Upper lobe of right lung (tissue), 1 donor: ENCODE measurements around the gene ZNF532. TPM values are rescaled to one million over a fixed set of nuclear protein-coding genes. Genes with fewer than 3 reads are reported as not detected.
"Not testable (repeated sequence)": the region's sequence is repeated elsewhere in the genome, so short reads cannot be mapped to it uniquely, and the experiment has no call there.

Experiments used
- ATAC-seq: fragments of 200-7000 bp; cut with Tn5 transposase; one replicate; pipeline ENCODE4 v1.9.1; 2020; ENCODE audit warnings: mild to moderate bottlenecking, moderate library complexity
- DNase-seq: peaks from one replicate; pipeline ENCODE4 v3.0.0-alpha.2; 2020
- H3K27ac ChIP-seq: fragments of 200-600 bp; one replicate; pipeline ENCODE4 v1.8.0; 2022
- H3K27me3 ChIP-seq: fragments of 200-600 bp; one replicate; pipeline ENCODE4 v1.8.0; 2022; ENCODE audit warnings: mild to moderate bottlenecking
- H3K36me3 ChIP-seq: fragments of 200-600 bp; one replicate; pipeline ENCODE4 v1.8.0; 2022
- H3K4me1 ChIP-seq: fragments of 200-600 bp; one replicate; pipeline ENCODE4 v1.8.0; 2022
- H3K4me3 ChIP-seq: fragments of 200-600 bp; one replicate; pipeline ENCODE4 v1.8.0; 2022; ENCODE audit warnings: mild to moderate bottlenecking
- H3K9me3 ChIP-seq: fragments of 200-600 bp; one replicate; pipeline ENCODE4 v1.8.0; 2022
- CTCF ChIP-seq: fragments of 200-600 bp; IDR thresholded peaks from one replicate; pipeline ENCODE4 v1.8.0; 2022; ENCODE audit warnings: antibody characterized with exemption
- intact Hi-C: fragments of 100-400 bp; cut with DNase I; formaldehyde crosslinking; loops from one replicate; pipeline ENCODE4 v1.11.0; 2022
- total RNA-seq: library from RNA; stranded (reverse); fragmentation: NEBNext Ultra II Directional; extraction: Animal tissue kit (Norgen Biotek cat#: 25700); gene quantifications from one replicate; pipeline ENCODE4 v1.2.1, GENCODE V29; 2021
- donor health status: DM: no; HTN: yes; CAD: no; lungs with severe emphysema.

Gene ZNF532
- total RNA-seq, 1 donor from 2014 or later: 56.6 TPM

DNA sequence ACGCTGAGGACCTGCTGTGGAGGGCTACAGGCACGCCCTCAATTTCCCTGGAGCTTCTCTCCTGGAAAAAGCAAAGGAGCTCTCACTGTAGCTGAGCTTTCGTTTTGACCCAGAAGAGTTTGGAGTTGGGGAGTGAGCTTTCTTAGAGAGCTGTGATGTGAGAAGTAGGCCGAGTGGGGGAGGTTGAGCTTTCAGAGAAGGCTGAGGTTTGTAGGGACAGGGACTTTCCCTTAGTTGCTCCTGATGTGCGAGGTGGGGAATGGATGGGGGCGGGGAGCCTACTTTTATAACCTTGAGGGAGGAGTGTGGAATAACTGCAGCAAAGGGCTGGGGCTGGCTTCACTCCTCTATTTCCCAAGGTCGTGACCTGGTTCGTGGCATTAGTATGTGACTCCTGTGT is 47.1 kb downstream of the ZNF532 start:
- Histone ChIP-seq H3K36me3 (no peaks in the 10 kb centered on the region), H3K4me1 (peaks cover 21% of the 10 kb centered on the region), H3K9me3 (no peaks in the 10 kb centered on the region), H3K27ac (peak overlapping the region; percentile 27), H3K27me3 (no peaks in the 10 kb centered on the region), H3K4me3 (no peak overlapping the region)
- DNase-seq: no peak
- TF ChIP-seq CTCF: no peak
- peak; percentile 37 for ATAC-seq
- intact Hi-C loops: no loop called here

GRCh38 chr18:58915006-58915799 is 50.5 kb downstream of the ZNF532 start:
- H3K27me3 ChIP-seq: no peaks in the 10 kb centered on the region
- no peak for ATAC-seq
- H3K4me1 ChIP-seq: peaks cover 21% of the 10 kb centered on the region
- intact Hi-C loops: no loop called here
- no peak for DNase-seq
- no peak overlapping the region for H3K4me3 ChIP-seq
- H3K9me3 ChIP-seq: no peaks in the 10 kb centered on the region
- TF ChIP-seq CTCF: no peak
- peaks cover 30% of the 10 kb centered on the region for H3K36me3 ChIP-seq
- H3K27ac ChIP-seq: no peak overlapping the region

- H3K27ac ChIP-seq: no peak overlapping the region
- no peak for ATAC-seq
These were observed 51.3 kb downstream of the ZNF532 start for GRCh38 chr18:58915995-58916394.

DNA sequence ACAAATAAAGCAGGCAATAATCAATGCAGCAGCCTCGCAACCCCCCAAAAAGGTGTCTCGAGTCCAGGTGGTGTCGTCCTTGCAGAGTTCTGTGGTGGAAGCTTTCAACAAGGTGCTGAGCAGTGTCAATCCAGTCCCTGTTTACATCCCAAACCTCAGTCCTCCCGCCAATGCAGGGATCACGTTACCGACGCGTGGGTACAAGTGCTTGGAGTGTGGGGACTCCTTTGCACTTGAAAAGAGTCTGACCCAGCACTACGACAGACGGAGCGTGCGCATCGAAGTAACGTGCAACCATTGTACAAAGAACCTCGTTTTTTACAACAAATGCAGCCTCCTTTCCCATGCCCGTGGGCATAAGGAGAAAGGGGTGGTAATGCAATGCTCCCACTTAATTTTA is 55.3 kb downstream of the ZNF532 start:
- intact Hi-C loops, H3K27me3 ChIP-seq, ATAC-seq: not testable (repeated sequence)

More at GRCh38 chr18:58915995-58916394, 51.3 kb downstream of the ZNF532 start:
- Histone ChIP-seq H3K27me3 (no peaks in the 10 kb centered on the region), H3K9me3 (no peaks in the 10 kb centered on the region), H3K4me3 (no peak overlapping the region), H3K4me1 (peaks cover 21% of the 10 kb centered on the region), H3K36me3 (peaks cover 30% of the 10 kb centered on the region)
- TF ChIP-seq CTCF: no peak
- intact Hi-C loops: no loop called here
- no peak for DNase-seq

GRCh38 chr18:58922995-58923394 is 58.3 kb downstream of the ZNF532 start:
- intact Hi-C loops: no loop called here
- TF ChIP-seq CTCF: no peak
- peaks cover 12% of the 10 kb centered on the region for H3K4me1 ChIP-seq
- ATAC-seq (no peak), DNase-seq (no peak)
- H3K27ac ChIP-seq: no peak overlapping the region
- no peak overlapping the region for H3K4me3 ChIP-seq
- H3K27me3 ChIP-seq: no peaks in the 10 kb centered on the region
- H3K9me3 ChIP-seq: no peaks in the 10 kb centered on the region
- peaks cover 22% of the 10 kb centered on the region for H3K36me3 ChIP-seq

More for the DNA sequence above, 55.3 kb downstream of the ZNF532 start:
- H3K4me3 ChIP-seq, H3K27ac ChIP-seq, DNase-seq, H3K4me1 ChIP-seq, H3K9me3 ChIP-seq: not testable (repeated sequence)
- peaks cover 30% of the 10 kb centered on the region for H3K36me3 ChIP-seq

- ATAC-seq (no peak), DNase-seq (no peak)
- H3K4me1 ChIP-seq: peaks cover 19% of the 10 kb centered on the region
- intact Hi-C loops: no loop called here
- peaks cover 7% of the 10 kb centered on the region for H3K36me3 ChIP-seq
- H3K27ac ChIP-seq: no peak overlapping the region
- H3K27me3 ChIP-seq: no peaks in the 10 kb centered on the region
- TF ChIP-seq CTCF: no peak
- no peak overlapping the region for H3K4me3 ChIP-seq
- H3K9me3 ChIP-seq: no peaks in the 10 kb centered on the region
These were observed 59.8 kb downstream of the ZNF532 start for GRCh38 chr18:58924473-58924872.
